GM23248 (cell line): Measurements from ENCODE around the gene KIF7.

ENCODE experiments used
- EZH2 ChIP-seq: fragments of 200-600 bp; sonication (generic); IDR thresholded peaks from 2 replicates; pipeline ENCODE4 v1.6.1; 2018; ENCODE audit warnings: antibody characterized with exemption, mild to moderate bottlenecking; ENCODE audit not compliant: insufficient read depth, poor library complexity, severe bottlenecking
- EZH2phosphoT487 ChIP-seq: fragments of 200-600 bp; sonication (generic); IDR thresholded peaks from 2 replicates; pipeline ENCODE4 v1.6.1; 2018; ENCODE audit warnings: antibody characterized with exemption, moderate library complexity, mild to moderate bottlenecking, low read depth; ENCODE audit not compliant: insufficient read depth

DNA sequence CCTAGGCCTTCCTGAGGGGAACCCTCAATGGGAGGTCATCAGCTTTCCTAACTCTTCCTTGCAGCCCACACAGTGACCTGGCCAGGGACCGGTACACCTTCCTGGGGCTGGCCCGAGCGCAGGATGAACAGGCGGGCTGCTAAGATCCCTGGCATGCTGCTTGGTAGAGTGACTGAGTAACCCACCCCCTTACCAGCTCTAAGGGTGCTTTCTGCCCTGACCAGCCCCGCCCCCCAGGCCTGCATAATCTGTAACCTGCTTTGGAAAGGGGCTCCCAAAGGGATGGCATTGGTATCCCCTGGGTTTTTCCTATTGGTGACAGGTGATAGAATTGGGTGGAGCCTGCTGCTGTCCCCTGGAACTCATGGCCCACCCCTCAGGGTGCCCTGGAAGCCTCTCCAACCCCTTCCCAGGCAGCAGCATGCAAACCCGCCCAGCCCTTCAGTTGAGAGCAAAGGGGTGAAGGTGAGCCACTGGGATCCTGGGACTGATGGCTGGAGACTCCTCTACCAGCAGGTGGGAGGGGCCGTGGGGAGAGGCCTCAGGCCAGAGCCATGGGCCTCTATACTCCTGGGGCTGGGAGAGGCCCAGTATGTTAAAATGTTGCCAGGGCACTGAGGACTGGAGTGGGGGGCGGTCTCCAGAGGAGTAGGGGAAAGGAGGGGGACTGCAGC, 11.1 kb upstream of the KIF7 start:
- TF ChIP-seq EZH2 (no peak), EZH2phosphoT487 (no peak)
